Stomach (tissue), 4 donors: ENCODE data around the gene EREG.

ENCODE experiments used
- POLR2A ChIP-seq, 4 donors: fragments of 450-650 bp; IDR thresholded peaks; one replicate each; pipeline ENCODE4 v1.6.1; 2016; ENCODE audit warnings: antibody characterized with exemption in 4 of 4, control low read depth in 2 of 4, mild to moderate bottlenecking in 1 of 4, moderate library complexity in 1 of 4
- POLR2AphosphoS5 ChIP-seq, 3 donors: sonication (generic); formaldehyde crosslinking; IDR thresholded peaks; one replicate each; pipeline ENCODE4 v1.6.1; 2016; ENCODE audit warnings: antibody characterized with exemption in 3 of 3
- TF ChIP-seq, protein P1 (sequence below), 7 experiments: fragments of 450-650 bp in 4 of 7; fragments of 200-600 bp in 3 of 7; sonication (generic) in 3 of 7; IDR thresholded peaks; one replicate each; pipeline ENCODE4 v1.5.1; 2016 to 2019; ENCODE audit warnings: antibody characterized with exemption in 7 of 7, control low read depth in 2 of 7, mild to moderate bottlenecking in 1 of 7

DNA sequence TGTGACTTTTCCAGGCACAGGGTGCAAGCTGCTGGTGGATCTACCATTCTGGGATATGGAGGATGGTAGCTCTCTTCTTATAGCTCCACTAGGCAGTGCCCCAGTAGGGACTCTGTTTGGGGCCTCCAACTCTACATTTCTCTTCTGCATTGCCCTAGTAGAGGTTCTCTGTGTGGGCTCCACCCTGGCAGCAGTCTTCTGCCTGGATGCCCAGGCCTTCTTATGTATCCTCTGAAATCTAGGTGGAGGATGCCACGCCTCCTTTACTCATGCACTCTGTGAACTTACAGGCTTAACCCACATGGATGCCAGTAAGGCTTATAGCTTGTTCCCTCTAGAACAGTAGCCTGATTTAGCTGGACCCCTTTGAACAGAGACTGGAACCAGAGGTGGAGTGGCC, 20.9 kb upstream of the EREG start:
- TF ChIP-seq, protein P1, sequence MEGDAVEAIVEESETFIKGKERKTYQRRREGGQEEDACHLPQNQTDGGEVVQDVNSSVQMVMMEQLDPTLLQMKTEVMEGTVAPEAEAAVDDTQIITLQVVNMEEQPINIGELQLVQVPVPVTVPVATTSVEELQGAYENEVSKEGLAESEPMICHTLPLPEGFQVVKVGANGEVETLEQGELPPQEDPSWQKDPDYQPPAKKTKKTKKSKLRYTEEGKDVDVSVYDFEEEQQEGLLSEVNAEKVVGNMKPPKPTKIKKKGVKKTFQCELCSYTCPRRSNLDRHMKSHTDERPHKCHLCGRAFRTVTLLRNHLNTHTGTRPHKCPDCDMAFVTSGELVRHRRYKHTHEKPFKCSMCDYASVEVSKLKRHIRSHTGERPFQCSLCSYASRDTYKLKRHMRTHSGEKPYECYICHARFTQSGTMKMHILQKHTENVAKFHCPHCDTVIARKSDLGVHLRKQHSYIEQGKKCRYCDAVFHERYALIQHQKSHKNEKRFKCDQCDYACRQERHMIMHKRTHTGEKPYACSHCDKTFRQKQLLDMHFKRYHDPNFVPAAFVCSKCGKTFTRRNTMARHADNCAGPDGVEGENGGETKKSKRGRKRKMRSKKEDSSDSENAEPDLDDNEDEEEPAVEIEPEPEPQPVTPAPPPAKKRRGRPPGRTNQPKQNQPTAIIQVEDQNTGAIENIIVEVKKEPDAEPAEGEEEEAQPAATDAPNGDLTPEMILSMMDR (IDR thresholded peaks at IDR 0.05): no peak
- TF ChIP-seq POLR2AphosphoS5 (IDR thresholded peaks at IDR 0.05) (no peak), POLR2A (IDR thresholded peaks at IDR 0.05) (no peak)
